Tibial artery (tissue), 4 donors: ENCODE measurements around the gene COA8.
"Not testable (repeated sequence)": the region's sequence is repeated elsewhere in the genome, so short reads cannot be mapped to it uniquely, and the experiment has no call there.

Source experiments
- DNase-seq, 2 donors: peaks; one replicate each; pipeline ENCODE4 v3.0.0-alpha.2; 2019
- H3K27ac ChIP-seq, 2 donors: fragments of 200-600 bp; sonication (generic) in 1 of 2; 1 replicate in 1 of 2; 2 replicates in 1 of 2; pipeline ENCODE4 v1.5.1; 2018 to 2019; ENCODE audit warnings: mild to moderate bottlenecking in 1 of 2
- H3K27me3 ChIP-seq, 2 donors: fragments of 200-600 bp; sonication (generic) in 1 of 2; one replicate each; pipeline versions ENCODE4 v1.5.1 to v1.6.0; 2016 to 2019
- H3K36me3 ChIP-seq, 3 donors: fragments of 200-600 bp; sonication (generic) in 2 of 3; one replicate each; pipeline ENCODE4 v1.5.1; 2016 to 2019; ENCODE audit warnings: mild to moderate bottlenecking in 2 of 3
- H3K4me1 ChIP-seq, 4 donors: fragments of 200-600 bp; sonication (generic) in 2 of 4; 1 replicate in 3 of 4; 2 replicates in 1 of 4; pipeline ENCODE4 v1.5.1; 2016 to 2019
- H3K4me3 ChIP-seq, 2 donors: fragments of 200-600 bp; sonication (generic) in 1 of 2; 1 replicate in 1 of 2; 2 replicates in 1 of 2; pipeline ENCODE4 v1.5.1; 2018 to 2019; ENCODE audit warnings: mild to moderate bottlenecking in 2 of 2
- H3K9me3 ChIP-seq, 3 donors: fragments of 200-600 bp; sonication (generic) in 1 of 3; one replicate each; pipeline ENCODE4 v1.5.1; 2016 to 2019
- CTCF ChIP-seq, 2 experiments: fragments of 200-600 bp in 1 of 2; fragments of 450-650 bp in 1 of 2; IDR thresholded peaks; one replicate each; pipeline ENCODE4 v1.5.1; 2017 to 2019; ENCODE audit warnings: antibody characterized with exemption in 2 of 2, mild to moderate bottlenecking in 1 of 2, moderate library complexity in 1 of 2
- intact Hi-C: fragments of 100-400 bp; cut with DNase I; formaldehyde crosslinking; loops from one replicate; pipeline ENCODE4 v1.15.0; 2023; ENCODE audit warnings: low total_unique reads

Gene COA8

GRCh38 chr14:103600503-103600902 lies 37.7 kb downstream of the COA8 start:
- DNase-seq: no peak
- TF ChIP-seq CTCF (IDR thresholded peaks at IDR 0.05): no peak
- no peaks in the 10 kb centered on the region for H3K9me3 ChIP-seq
- peaks cover 0 to under 1% (median 0%) of the 10 kb centered on the region in 3 donors for H3K36me3 ChIP-seq
- intact Hi-C loops: loop anchor here (10.0 kb wide), 1 partner anchor 134 kb away; no protein-coding TSS in a partner anchor
- H3K4me3 ChIP-seq: no peak overlapping the region
- H3K4me1 ChIP-seq: no peaks in the 10 kb centered on the region
- no peaks in the 10 kb centered on the region for H3K27me3 ChIP-seq
- H3K27ac ChIP-seq: no peak overlapping the region

GRCh38 chr14:103604620-103605019 lies 41.9 kb downstream of the COA8 start:
- H3K4me1 ChIP-seq: peaks cover 0 to 16% (median 12%) of the 10 kb centered on the region in 4 donors
- H3K27ac ChIP-seq: no peak overlapping the region
- intact Hi-C loops: loop anchor here (10.0 kb wide), 1 partner anchor 130 kb away; no protein-coding TSS in a partner anchor
- no peak for DNase-seq
- no peak for TF ChIP-seq CTCF (IDR thresholded peaks at IDR 0.05)
- H3K4me3 ChIP-seq: no peak overlapping the region
- H3K9me3 ChIP-seq: no peaks in the 10 kb centered on the region
- no peaks in the 10 kb centered on the region for H3K36me3 ChIP-seq
- H3K27me3 ChIP-seq: peaks cover 0 to 5% of the 10 kb centered on the region in 2 donors

GRCh38 chr14:103606963-103607668 lies 44.4 kb downstream of the COA8 start:
- intact Hi-C loops: loop anchor here (10.0 kb wide), 1 partner anchor 128 kb away; no protein-coding TSS in a partner anchor
- peak; percentile 27 to 37 for TF ChIP-seq CTCF (IDR thresholded peaks at IDR 0.05)
- Histone ChIP-seq H3K36me3 (no peaks in the 10 kb centered on the region), H3K27me3 (peaks cover 0 to 5% of the 10 kb centered on the region in 2 donors), H3K4me3 (peak overlapping the region; percentile 14 to 40), H3K9me3 (peaks cover 0 to 7% (median 6%) of the 10 kb centered on the region in 3 donors), H3K27ac (no peak overlapping the region), H3K4me1 (peaks cover 0 to 16% (median 12%) of the 10 kb centered on the region in 4 donors)
- DNase-seq: peak; percentile 83 to 86

- no peak for TF ChIP-seq CTCF (IDR thresholded peaks at IDR 0.05)
- Histone ChIP-seq H3K27ac (no peak overlapping the region), H3K4me1 (peaks cover 0 to 16% (median 12%) of the 10 kb centered on the region in 4 donors), H3K9me3 (peaks cover 0 to 7% (median 6%) of the 10 kb centered on the region in 3 donors), H3K4me3 (peak overlapping the region in 1 of 2 donors; percentile 40), H3K27me3 (peaks cover 0 to 5% of the 10 kb centered on the region in 2 donors), H3K36me3 (no peaks in the 10 kb centered on the region)
- DNase-seq: no peak
- intact Hi-C loops: loop anchor here (10.0 kb wide), 1 partner anchor 127 kb away; no protein-coding TSS in a partner anchor
Observed at GRCh38 chr14:103607822-103608221, 45.1 kb downstream of the COA8 start.

GRCh38 chr14:103609081-103609480 lies 46.3 kb downstream of the COA8 start:
- not testable (repeated sequence) for H3K36me3 ChIP-seq, H3K27me3 ChIP-seq, H3K27ac ChIP-seq, DNase-seq, H3K9me3 ChIP-seq, H3K4me3 ChIP-seq
- peaks cover 0 to 16% (median 12%) of the 10 kb centered on the region in 4 donors for H3K4me1 ChIP-seq
- intact Hi-C loops: loop anchor here (10.0 kb wide), 1 partner anchor 126 kb away; no protein-coding TSS in a partner anchor

- Histone ChIP-seq H3K36me3 (no peaks in the 10 kb centered on the region), H3K9me3 (peaks cover 0 to 7% (median 6%) of the 10 kb centered on the region in 3 donors), H3K4me3 (no peak overlapping the region), H3K4me1 (peaks cover 0 to 16% (median 12%) of the 10 kb centered on the region in 4 donors), H3K27me3 (peaks cover 0 to 5% of the 10 kb centered on the region in 2 donors), H3K27ac (no peak overlapping the region)
- intact Hi-C loops: no loop called here
- no peak for TF ChIP-seq CTCF (IDR thresholded peaks at IDR 0.05)
- DNase-seq: no peak
Observed at GRCh38 chr14:103611215-103611614, 48.5 kb downstream of the COA8 start.
